ENCODE data around the gene IQCH.
"Not testable (repeated sequence)": the region's sequence is repeated elsewhere in the genome, so short reads cannot be mapped to it uniquely, and the experiment has no call there.

Gene IQCH

DNA sequence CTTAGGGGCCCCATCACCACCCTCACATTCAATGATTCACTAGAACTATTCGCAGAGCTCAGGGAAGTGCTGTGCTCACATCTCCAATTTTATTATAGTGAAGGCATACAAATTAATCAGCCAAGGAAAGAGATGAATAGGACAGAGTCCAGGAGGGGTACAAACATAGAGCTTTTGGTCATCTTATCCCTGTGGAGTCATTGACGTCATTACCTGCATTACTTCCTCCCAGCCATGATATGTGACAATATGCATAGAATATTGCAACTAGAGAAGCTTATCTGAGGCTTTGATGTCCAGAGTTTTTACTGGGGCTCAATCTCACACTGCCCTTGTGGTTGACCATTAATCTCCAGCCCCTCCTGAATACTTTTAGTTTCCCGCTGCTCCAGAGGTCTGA is 1.5 kb downstream of the IQCH start:
- TF ChIP-seq, protein P1, sequence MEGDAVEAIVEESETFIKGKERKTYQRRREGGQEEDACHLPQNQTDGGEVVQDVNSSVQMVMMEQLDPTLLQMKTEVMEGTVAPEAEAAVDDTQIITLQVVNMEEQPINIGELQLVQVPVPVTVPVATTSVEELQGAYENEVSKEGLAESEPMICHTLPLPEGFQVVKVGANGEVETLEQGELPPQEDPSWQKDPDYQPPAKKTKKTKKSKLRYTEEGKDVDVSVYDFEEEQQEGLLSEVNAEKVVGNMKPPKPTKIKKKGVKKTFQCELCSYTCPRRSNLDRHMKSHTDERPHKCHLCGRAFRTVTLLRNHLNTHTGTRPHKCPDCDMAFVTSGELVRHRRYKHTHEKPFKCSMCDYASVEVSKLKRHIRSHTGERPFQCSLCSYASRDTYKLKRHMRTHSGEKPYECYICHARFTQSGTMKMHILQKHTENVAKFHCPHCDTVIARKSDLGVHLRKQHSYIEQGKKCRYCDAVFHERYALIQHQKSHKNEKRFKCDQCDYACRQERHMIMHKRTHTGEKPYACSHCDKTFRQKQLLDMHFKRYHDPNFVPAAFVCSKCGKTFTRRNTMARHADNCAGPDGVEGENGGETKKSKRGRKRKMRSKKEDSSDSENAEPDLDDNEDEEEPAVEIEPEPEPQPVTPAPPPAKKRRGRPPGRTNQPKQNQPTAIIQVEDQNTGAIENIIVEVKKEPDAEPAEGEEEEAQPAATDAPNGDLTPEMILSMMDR (IDR thresholded peaks at IDR 0.05; ENCODE audit: low read depth, low read length, missing control alignments): no peak
- no peak for DNase-seq (ENCODE audit: low read depth)

DNA sequence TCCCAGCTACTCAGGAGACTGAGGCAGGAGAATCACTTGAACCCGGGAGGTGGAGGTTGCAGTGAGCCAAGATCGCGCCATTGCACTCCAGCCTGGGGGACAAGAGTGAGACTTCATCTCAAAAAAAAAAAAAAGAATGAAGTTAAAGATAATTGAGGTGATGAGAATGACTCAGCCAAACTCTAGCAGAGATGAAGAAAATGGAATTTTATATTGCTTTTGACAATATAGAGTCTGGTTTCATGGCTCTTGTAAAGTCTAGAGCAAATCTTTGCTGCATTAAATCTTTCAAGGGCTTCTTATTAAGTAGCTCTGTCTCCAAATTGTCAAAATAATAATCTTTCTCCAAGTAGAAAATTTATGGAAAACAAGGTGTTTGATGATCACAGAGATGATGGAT is 3.8 kb downstream of the IQCH start:
- not testable (repeated sequence) for H3K4me3 ChIP-seq (ENCODE audit: low read depth, low read length); DNase-seq (ENCODE audit: low read depth)

More for the DNA sequence above, 1.5 kb downstream of the IQCH start:
- H3K4me3 ChIP-seq (ENCODE audit: low read depth, low read length): no peak overlapping the region

DNA sequence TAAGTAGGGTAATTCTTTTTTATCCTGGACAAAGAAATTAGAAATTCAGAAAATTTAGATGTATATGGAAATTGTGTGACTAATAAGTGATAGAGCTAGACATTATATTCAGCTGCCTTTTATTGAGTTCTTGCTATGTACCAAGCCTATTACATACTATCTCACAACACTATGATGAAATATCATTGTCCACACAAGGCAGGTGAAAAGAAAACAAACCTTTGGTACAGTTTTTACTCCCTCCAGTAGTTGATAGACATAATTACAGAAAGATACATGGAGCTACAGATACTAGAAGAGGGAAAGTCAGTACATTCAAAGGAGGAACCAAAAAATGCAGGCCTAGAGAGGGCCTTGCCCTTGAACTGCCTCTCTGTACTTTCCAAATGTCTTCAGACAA is 4.8 kb downstream of the IQCH start:
- TF ChIP-seq, protein P1 (IDR thresholded peaks at IDR 0.05; ENCODE audit: low read depth, low read length, missing control alignments): no peak
- no peak overlapping the region for H3K4me3 ChIP-seq (ENCODE audit: low read depth, low read length)
- DNase-seq (ENCODE audit: low read depth): no peak

DNA sequence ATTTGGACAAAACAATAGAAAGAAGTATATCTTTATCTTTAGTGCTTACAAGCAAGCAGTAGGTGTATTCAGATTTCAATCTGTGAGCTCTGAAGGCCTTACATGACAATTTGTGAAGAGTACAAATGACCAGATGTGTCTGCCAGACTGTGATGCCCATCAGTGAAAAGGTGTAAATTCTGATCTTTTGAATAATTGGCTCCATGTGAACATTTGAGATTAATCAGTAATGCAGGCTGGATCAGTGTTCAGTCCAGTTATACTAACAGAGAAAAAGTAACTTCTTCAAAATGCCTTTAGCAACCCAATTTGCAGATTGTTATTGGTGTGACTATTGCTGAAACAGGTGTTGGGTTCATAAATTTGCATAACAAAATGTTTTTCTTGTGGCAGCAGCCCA is 5.2 kb downstream of the IQCH start:
- TF ChIP-seq, protein P1 (IDR thresholded peaks at IDR 0.05; ENCODE audit: low read depth, low read length, missing control alignments): no peak
- H3K4me3 ChIP-seq (ENCODE audit: low read depth, low read length): no peak overlapping the region

DNA sequence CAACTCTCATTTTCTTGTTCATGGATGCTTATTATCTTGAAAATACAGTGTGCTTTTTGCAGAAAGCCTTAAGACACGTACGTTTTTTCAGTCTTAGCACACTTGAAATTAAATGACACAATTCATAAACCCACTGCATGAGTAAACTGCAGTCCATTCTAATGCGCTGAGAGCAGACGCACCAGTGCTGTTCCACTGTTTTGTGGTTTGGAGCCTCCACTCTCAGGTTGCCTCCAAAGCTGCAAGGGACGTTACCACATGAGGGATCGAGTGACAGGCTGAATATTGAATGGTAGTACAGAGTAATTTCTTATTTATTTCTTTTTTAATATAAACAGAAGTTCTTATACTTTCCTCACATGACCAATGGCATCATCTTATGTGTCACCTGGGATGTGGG is 12.3 kb downstream of the IQCH start:
- no peak for DNase-seq (ENCODE audit: low read depth)
- TF ChIP-seq, protein P1 (IDR thresholded peaks at IDR 0.05; ENCODE audit: low read depth, low read length, missing control alignments): no peak
- H3K4me3 ChIP-seq (ENCODE audit: low read depth, low read length): no peak overlapping the region

More for the DNA sequence above, 5.2 kb downstream of the IQCH start:
- no peak for DNase-seq (ENCODE audit: low read depth)

DNA sequence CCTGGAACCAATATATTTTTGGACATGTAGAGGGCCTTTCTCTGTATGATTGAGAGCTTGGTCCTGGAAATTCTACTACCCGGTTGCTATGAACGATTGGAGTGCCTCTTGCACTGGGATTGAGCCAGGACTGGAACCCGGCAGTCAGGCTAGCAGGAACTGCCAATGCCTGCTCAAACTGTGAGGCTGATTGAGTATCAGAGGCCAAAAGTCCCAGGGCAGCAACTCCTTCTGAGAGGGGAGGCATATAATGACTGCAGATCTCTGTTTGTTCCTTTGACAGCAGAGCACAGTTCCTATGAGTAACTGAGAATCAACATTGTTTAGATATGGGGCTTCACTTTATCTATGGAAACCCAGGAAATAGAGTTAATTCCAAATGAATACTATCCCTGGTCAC is 12.9 kb downstream of the IQCH start:
- TF ChIP-seq, protein P1 (IDR thresholded peaks at IDR 0.05; ENCODE audit: low read depth, low read length, missing control alignments): no peak
- DNase-seq (ENCODE audit: low read depth): no peak
- H3K4me3 ChIP-seq (ENCODE audit: low read depth, low read length): no peak overlapping the region

DNA sequence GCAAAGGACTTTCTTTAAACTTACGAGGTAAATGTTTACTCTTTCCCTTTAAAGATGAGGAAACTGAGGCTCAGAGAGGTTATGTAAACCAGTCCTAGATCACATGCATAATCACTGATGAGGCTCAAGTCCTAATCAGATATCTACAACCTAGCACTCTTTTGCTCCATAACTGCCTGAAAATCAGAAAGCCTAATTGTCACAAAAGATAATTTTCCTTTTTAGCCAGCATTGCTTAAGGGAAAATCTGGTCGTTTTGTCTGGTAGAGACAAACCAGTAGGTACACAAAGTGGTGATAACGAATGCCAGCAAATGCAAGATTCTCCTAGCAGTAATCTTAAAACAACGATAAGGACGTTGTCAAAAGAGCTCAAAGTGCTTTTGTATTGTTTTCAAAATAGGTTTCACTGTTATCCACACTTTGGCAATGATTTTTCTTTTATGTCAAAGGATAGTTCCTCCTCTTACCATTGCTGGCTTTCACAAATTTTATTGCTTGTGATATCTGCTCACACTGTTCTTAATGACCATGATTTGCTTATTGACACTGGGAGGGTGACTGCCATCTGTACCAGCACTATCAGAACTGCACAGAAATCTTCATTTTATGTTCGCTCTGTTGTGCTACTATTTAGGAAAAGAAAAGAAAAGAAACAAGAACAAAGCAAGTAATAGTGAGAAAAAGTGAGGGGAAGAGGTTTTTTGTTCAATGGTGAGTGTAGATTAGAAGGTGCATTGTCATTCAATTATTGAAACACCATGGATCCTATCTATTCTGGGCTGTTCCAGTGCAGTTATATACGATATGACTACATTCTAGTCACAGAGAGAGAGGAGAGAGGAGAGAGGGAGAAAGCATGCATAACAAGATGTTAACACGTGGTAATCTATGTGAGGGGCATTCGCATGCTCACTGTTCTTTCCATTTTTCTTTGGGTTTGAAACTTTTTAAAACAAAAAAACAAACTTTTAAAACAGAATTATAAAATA is 13.7 kb downstream of the IQCH start:
- no peak for DNase-seq (ENCODE audit: low read depth)
- TF ChIP-seq, protein P1 (IDR thresholded peaks at IDR 0.05; ENCODE audit: low read depth, low read length, missing control alignments): no peak
- no peak overlapping the region for H3K4me3 ChIP-seq (ENCODE audit: low read depth, low read length)
